Ishikawa (cell line): ENCODE data around the gene SUMO3.

ENCODE experiments used
- CEBPB ChIP-seq: IDR thresholded peaks from 2 replicates; pipeline ENCODE4 v1.6.1; 2012
- CREB1 ChIP-seq: IDR thresholded peaks from 2 replicates; pipeline ENCODE4 v1.6.1; 2012; ENCODE audit warnings: low read depth
- EGR1 ChIP-seq: IDR thresholded peaks from 2 replicates; pipeline ENCODE4 v1.6.1; 2012
- EP300 ChIP-seq: IDR thresholded peaks from 2 replicates; pipeline ENCODE4 v1.6.1; 2012; ENCODE audit warnings: borderline replicate concordance
- FOXM1 ChIP-seq: IDR thresholded peaks from 2 replicates; pipeline ENCODE4 v1.6.1; 2012; ENCODE audit warnings: low read depth, borderline replicate concordance
- NFIC ChIP-seq: IDR thresholded peaks from 2 replicates; pipeline ENCODE4 v1.6.1; 2012
- RAD21 ChIP-seq: IDR thresholded peaks from 2 replicates; pipeline ENCODE4 v1.6.1; 2012; ENCODE audit warnings: low read depth
- REST ChIP-seq: IDR thresholded peaks from 2 replicates; pipeline ENCODE4 v1.6.1; 2012; ENCODE audit warnings: low read depth, mild to moderate bottlenecking
- TAF1 ChIP-seq: IDR thresholded peaks from 2 replicates; pipeline ENCODE4 v1.6.1; 2012; ENCODE audit warnings: low read depth, mild to moderate bottlenecking
- TCF12 ChIP-seq: IDR thresholded peaks from 2 replicates; pipeline ENCODE4 v1.6.1; 2012; ENCODE audit warnings: low read depth
- TEAD4 ChIP-seq: IDR thresholded peaks from 2 replicates; pipeline ENCODE4 v1.6.1; 2012
- USF1 ChIP-seq: IDR thresholded peaks from 2 replicates; pipeline ENCODE4 v1.6.1; 2012
- YY1 ChIP-seq: IDR thresholded peaks from 2 replicates; pipeline ENCODE4 v1.6.1; 2012; ENCODE audit warnings: low read depth
- ZBTB7A ChIP-seq: IDR thresholded peaks from 2 replicates; pipeline ENCODE4 v1.6.1; 2012; ENCODE audit warnings: low read depth
- TF ChIP-seq, protein P1 (sequence below): IDR thresholded peaks from 2 replicates; pipeline ENCODE4 v1.6.1; 2012

SUMO3 gene

GRCh38 chr21:44766014-44766817, 51.6 kb downstream of the SUMO3 start:
- TF ChIP-seq TAF1 (no peak), CREB1 (no peak), TEAD4 (no peak)

DNA sequence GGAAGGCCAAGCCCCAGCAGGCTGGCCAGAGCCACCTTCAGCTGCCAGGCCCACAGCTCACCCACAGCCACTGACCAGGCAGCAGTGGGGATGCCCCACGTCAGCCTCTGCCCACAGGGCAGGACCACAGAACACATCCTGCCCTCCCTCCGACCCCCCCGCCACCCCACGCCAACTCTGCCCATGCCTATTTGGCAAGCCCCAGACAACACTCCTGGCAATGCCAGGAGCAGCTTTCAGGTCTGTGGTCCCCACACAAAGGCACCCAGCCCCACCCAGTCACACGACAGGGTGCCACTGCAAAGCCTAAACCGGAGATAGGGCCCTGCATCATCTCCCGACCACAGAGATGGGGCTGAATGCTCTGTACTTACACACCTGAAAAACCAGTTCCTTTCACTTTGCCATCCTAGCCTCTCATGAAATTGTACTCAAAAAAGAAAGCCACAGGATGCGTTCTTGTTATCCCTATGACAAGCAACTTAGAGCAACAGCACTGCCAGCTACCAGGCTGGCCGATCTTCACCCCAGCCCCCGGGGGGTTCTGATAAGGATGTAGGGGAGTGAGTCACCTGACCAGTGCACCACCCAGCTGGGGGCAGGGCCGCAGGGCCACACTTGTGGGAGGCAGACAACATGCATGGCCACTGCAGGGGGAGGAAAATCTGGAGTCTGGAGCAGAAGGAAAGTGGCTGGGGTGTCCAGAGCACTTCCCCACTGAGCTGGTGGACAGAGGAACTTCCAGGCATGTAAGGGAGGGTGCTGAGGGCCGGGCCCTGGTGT, 52.4 kb downstream of the SUMO3 start:
- TF ChIP-seq TEAD4 (no peak), USF1 (peak; percentile 48), FOXM1 (no peak), CREB1 (no peak)
- TF ChIP-seq, protein P1, sequence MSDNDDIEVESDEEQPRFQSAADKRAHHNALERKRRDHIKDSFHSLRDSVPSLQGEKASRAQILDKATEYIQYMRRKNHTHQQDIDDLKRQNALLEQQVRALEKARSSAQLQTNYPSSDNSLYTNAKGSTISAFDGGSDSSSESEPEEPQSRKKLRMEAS = no peak

GRCh38 chr21:44764319-44765230, 53.3 kb downstream of the SUMO3 start:
- TF ChIP-seq YY1 = no peak
- no peak for TF ChIP-seq EGR1
- TF ChIP-seq, protein P1 = no peak
- no peak for TF ChIP-seq REST
- TF ChIP-seq USF1 = no peak
- TF ChIP-seq TAF1 = no peak
- TF ChIP-seq CEBPB = no peak
- TF ChIP-seq NFIC = no peak
- TF ChIP-seq FOXM1 = no peak
- TF ChIP-seq TCF12 = no peak
- no peak for TF ChIP-seq ZBTB7A
- no peak for TF ChIP-seq CREB1
- TF ChIP-seq EP300 = no peak

DNA sequence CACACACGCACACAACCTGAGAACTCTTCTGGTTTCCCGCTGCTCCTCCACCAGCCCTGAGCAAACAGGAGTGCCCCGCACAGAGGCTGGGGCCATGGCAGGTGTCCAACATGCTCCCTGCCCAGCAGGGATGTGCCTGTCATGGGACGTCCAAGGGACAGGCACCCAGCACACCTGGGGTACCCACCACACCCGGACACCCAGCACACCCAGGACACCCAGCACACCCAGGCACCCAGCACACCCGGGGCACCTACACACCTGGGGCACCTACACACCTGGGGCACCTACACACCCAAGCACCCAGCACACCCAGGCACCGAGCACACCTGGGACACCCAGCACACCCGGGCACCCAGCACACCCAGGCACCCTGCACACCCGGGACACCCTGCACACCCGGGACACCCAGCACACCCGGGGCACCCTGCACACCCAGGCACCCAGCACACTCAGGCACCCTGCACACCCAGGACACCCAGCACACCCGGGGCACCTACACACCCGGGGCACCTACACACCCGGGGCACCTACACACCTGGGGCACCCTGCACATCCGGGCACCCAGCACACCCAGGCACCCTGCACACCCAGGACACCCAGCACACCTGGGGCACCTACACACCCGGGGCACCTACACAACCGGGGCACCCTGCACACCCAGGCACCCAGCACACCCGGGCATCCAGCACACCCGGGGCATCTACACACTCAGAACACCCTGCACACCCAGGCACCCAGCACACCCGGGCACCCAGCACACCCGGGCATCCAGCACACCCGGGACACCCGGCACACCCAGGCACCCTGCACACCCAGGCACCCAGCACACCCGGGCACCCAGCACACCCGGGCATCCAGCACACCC, 54.2 kb downstream of the SUMO3 start:
- TF ChIP-seq FOXM1 (no peak), NFIC (no peak), EP300 (no peak), CEBPB (no peak), USF1 (no peak), TEAD4 (no peak), TAF1 (no peak), ZBTB7A (no peak), RAD21 (no peak), EGR1 (no peak), YY1 (no peak), TCF12 (no peak), REST (no peak), CREB1 (no peak)
- TF ChIP-seq, protein P1 = no peak
